ENCODE measurements around the gene SGSM1.

DNA sequence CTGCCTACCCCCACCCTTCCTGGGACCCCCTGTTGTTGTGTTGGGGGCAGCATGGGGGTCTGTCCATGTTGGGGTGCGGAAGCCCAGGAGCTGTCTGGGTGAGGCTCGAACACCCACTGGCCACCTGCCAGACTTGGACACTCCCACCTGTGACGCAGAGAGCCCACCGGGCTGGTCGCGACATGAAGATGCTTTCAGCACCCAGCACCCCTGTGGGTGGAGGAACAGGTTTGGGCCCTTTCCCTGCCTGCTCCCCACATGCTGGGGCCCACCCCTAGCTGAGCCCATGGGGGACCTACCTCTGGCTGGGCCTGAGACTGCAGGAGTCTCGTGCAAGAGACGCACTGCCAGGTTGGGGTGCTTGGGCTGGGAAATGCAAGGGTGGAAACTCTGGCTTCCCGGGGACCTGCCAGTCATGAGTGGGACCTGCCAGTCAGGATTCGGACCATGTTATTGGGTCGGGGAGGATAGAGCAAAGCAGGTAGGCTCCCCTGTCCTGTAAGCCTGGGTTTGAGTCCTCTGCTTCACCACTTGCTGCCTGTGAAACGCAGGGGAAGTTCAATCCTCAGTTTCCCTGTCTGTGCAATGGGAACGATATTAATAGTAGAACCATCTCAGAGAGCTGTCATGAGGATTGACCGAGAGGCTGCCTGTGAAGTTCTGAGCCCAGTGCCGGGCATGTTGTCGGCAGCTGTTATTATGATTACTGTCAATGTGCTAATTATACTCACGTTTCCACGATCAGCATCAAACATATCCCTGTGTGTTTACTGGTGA lies 170.6 kb downstream of the SGSM1 start:
- TF ChIP-seq CTCF (IDR thresholded peaks at IDR 0.05) (no peak), POLR2A (IDR thresholded peaks at IDR 0.05) (no peak), EP300 (IDR thresholded peaks at IDR 0.05) (no peak)
